Measurements from ENCODE around the gene GGNBP2. TPM values are rescaled to one million over a fixed set of nuclear protein-coding genes. Genes with fewer than 3 reads are reported as not detected.

GGNBP2 gene
- total RNA-seq, 4 donors from 2014 or later, result 48.6 to 128 (median 91.6) TPM

DNA sequence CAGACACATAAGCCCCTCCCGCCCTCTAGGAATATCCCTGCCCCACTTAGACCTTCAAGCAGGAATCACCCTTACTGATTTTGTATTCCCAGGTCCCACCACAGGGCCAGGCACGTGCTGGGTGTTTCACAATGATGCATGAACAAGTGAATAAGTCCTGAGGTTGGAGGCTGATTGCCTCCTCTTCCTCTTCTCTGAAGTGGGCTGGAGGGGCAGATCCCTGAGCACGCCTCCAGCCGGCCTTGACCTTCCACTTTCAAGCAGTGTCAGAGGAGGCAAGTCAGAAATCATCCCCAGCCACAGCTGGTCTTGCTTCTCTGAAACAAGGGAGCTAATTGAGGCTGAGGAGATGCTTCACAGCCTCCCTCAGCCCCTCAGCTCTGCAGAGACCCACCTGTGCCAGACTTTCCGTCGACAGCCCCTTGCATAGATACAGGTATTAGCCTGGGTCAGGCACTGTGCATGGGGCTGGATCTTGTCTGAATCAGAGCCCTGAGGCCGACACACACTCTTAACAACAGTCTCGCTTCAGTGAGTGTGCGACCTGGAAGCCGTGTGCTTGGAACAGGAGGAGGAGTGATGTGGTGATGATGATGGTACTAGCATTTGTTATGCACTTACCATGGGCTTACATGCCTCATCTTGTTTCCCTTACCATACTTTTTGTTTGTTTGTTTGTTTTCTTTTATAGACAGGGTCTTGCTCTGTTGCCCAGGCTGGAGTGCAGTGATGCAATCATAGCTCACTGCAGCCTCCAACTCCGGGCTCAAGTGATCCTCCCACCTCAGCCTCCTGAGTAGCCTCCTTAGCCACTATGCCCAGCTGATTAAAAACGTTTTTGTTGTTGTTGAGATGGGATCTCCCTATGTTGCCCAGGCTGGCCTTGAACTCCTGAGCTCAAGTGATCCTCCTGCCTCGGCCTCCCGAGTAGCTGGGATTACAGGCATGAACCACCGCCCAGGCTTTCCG, 71.6 kb downstream of the GGNBP2 start:
- Histone ChIP-seq H3K4me3 (no peak overlapping the region), H3K4me1 (no peaks in the 10 kb centered on the region), H3K27ac (no peak overlapping the region), H3K27me3 (peaks cover 22% of the 10 kb centered on the region), H3K9me3 (no peaks in the 10 kb centered on the region), H3K36me3 (no peaks in the 10 kb centered on the region)
- in situ Hi-C loops (cut with MboI; ENCODE audit: low pct_ligation_motif_present in 1 of 4, low pct_unique_long_range_greater_than_20kb in 1 of 4, low sequenced_read_pairs in 3 of 4) (loop anchor here in 2 of 4 donors (10.0 to 25.0 kb wide), 3 partner anchors 438 to 771 kb away; partner anchors contain the start of gene C17orf78 (in 2 of the 2)), intact Hi-C loops (cut with DNase I; ENCODE audit: low total_unique reads) (no loop called here)
- TF ChIP-seq, protein P1, sequence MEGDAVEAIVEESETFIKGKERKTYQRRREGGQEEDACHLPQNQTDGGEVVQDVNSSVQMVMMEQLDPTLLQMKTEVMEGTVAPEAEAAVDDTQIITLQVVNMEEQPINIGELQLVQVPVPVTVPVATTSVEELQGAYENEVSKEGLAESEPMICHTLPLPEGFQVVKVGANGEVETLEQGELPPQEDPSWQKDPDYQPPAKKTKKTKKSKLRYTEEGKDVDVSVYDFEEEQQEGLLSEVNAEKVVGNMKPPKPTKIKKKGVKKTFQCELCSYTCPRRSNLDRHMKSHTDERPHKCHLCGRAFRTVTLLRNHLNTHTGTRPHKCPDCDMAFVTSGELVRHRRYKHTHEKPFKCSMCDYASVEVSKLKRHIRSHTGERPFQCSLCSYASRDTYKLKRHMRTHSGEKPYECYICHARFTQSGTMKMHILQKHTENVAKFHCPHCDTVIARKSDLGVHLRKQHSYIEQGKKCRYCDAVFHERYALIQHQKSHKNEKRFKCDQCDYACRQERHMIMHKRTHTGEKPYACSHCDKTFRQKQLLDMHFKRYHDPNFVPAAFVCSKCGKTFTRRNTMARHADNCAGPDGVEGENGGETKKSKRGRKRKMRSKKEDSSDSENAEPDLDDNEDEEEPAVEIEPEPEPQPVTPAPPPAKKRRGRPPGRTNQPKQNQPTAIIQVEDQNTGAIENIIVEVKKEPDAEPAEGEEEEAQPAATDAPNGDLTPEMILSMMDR (IDR thresholded peaks at IDR 0.05), result no peak
- TF ChIP-seq POLR2AphosphoS5 (IDR thresholded peaks at IDR 0.05) (no peak), EP300 (IDR thresholded peaks at IDR 0.05; ENCODE audit: low read depth) (no peak), POLR2A (IDR thresholded peaks at IDR 0.05) (no peak)
- WGBS, 2 donors (ENCODE audit: low coverage in 1 of 2), result 85% methylated on average over 16 of the region's 16 CpGs; no CpG with 5 or more reads in 1 of the 2 donors
- no peak for DNase-seq

DNA sequence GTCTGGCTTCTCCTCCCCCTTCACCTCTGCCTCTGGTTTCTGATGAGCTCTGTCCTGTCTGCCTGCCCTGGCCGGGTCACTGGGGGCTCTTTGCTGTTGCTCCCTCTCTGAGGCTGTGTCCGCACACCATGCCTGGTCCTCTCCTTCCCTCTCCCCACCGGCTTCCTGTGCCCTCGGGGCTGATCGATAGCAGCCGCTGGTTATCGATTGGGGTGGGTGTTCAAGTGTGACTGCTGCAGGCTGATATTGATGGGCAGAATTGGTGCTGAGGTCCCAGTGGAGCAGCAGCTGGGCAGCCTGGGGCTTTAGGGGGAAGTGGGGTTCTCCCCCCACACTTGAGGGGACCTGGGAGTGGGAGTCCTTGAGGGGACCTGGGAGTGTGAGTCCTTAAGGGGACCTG, 73.1 kb downstream of the GGNBP2 start:
- in situ Hi-C loops (cut with MboI; ENCODE audit: low pct_ligation_motif_present in 1 of 4, low pct_unique_long_range_greater_than_20kb in 1 of 4, low sequenced_read_pairs in 3 of 4), result loop anchor here in 2 of 4 donors (10.0 to 25.0 kb wide), 3 partner anchors 437 to 770 kb away; partner anchors contain the start of gene C17orf78 (in 2 of the 2)
- TF ChIP-seq, protein P1 (IDR thresholded peaks at IDR 0.05), result no peak
- TF ChIP-seq POLR2AphosphoS5 (IDR thresholded peaks at IDR 0.05) (no peak), POLR2A (IDR thresholded peaks at IDR 0.05) (no peak)
- H3K4me1 ChIP-seq, result no peaks in the 10 kb centered on the region
- peaks cover 22% of the 10 kb centered on the region for H3K27me3 ChIP-seq
- no peak for DNase-seq
- H3K36me3 ChIP-seq, result no peaks in the 10 kb centered on the region
- intact Hi-C loops (cut with DNase I; ENCODE audit: low total_unique reads), result no loop called here
- 83% methylated on average over 7 of the region's 7 CpGs; no CpG with 5 or more reads in 1 of the 2 donors for WGBS, 2 donors (ENCODE audit: low coverage in 1 of 2)
- no peaks in the 10 kb centered on the region for H3K9me3 ChIP-seq
- no peak overlapping the region for H3K27ac ChIP-seq
- no peak overlapping the region for H3K4me3 ChIP-seq

- in situ Hi-C loops (cut with MboI; ENCODE audit: low pct_ligation_motif_present in 1 of 4, low pct_unique_long_range_greater_than_20kb in 1 of 4, low sequenced_read_pairs in 3 of 4), result loop anchor here in 3 of 4 donors (10.0 to 25.0 kb wide), 4 partner anchors 422 to 764 kb away; partner anchors contain the start of gene C17orf78 (in 2 of the 3)
- Histone ChIP-seq H3K36me3 (no peaks in the 10 kb centered on the region), H3K9me3 (no peaks in the 10 kb centered on the region), H3K4me1 (no peaks in the 10 kb centered on the region), H3K4me3 (no peak overlapping the region), H3K27ac (no peak overlapping the region), H3K27me3 (no peaks in the 10 kb centered on the region)
- WGBS, 2 donors (ENCODE audit: low coverage in 1 of 2), result 58 to 82% methylated on average over 3 of the region's 3 CpGs
- no peak for TF ChIP-seq EP300 (IDR thresholded peaks at IDR 0.05; ENCODE audit: low read depth)
- TF ChIP-seq, protein P1 (IDR thresholded peaks at IDR 0.05), result no peak
- TF ChIP-seq POLR2AphosphoS5 (IDR thresholded peaks at IDR 0.05), result no peak
- no peak for TF ChIP-seq POLR2A (IDR thresholded peaks at IDR 0.05)
- intact Hi-C loops (cut with DNase I; ENCODE audit: low total_unique reads), result loop anchor here (10.0 kb wide), 2 partner anchors 132 to 612 kb away; no protein-coding TSS in a partner anchor
- DNase-seq, result no peak
Observed at GRCh38 chr17:36623281-36623680, 78.6 kb downstream of the GGNBP2 start.

- Histone ChIP-seq H3K4me3 (no peak overlapping the region), H3K4me1 (no peaks in the 10 kb centered on the region), H3K9me3 (no peaks in the 10 kb centered on the region), H3K27ac (no peak overlapping the region), H3K36me3 (no peaks in the 10 kb centered on the region), H3K27me3 (no peaks in the 10 kb centered on the region)
- intact Hi-C loops (cut with DNase I; ENCODE audit: low total_unique reads) (loop anchor here (5.0 to 10.0 kb wide), 3 partner anchors 130 to 610 kb away; no protein-coding TSS in a partner anchor), in situ Hi-C loops (cut with MboI; ENCODE audit: low pct_ligation_motif_present in 1 of 4, low pct_unique_long_range_greater_than_20kb in 1 of 4, low sequenced_read_pairs in 3 of 4) (loop anchor here in 3 of 4 donors (10.0 to 25.0 kb wide), 5 partner anchors 412 to 612 kb away; no protein-coding TSS in a partner anchor)
- 73 to 100% methylated on average over 1 to 7 of the region's 7 CpGs for WGBS, 2 donors (ENCODE audit: low coverage in 1 of 2)
- DNase-seq, result no peak
- TF ChIP-seq POLR2AphosphoS5 (IDR thresholded peaks at IDR 0.05) (no peak), EP300 (IDR thresholded peaks at IDR 0.05; ENCODE audit: low read depth) (no peak), POLR2A (IDR thresholded peaks at IDR 0.05) (no peak)
- TF ChIP-seq, protein P1 (IDR thresholded peaks at IDR 0.05), result no peak
Observed at GRCh38 chr17:36625188-36625587, 80.5 kb downstream of the GGNBP2 start.

All from transverse colon (tissue), 4 donors.